Pancreas (tissue), 10 donors: ENCODE measurements around the gene RIMBP3C. TPM values are rescaled to one million over a fixed set of nuclear protein-coding genes. Genes with fewer than 3 reads are reported as not detected.

ENCODE experiments used
- ATAC-seq, 4 donors: fragments of 200-7000 bp; cut with Tn5 transposase; one replicate each; pipeline versions ENCODE4 v1.8.0 to v1.9.1; 2020; ENCODE audit warnings: mild to moderate bottlenecking in 4 of 4, moderate library complexity in 4 of 4
- DNase-seq, 6 donors: peaks; one replicate each; pipeline ENCODE4 v3.0.0-alpha.2; 2020
- FAIRE-seq: peaks from 2 replicates; lab custom pipeline; 2012; peaks lifted over from hg19 to GRCh38; lab: Jason Lieb, UNC
- H3K27ac ChIP-seq, 4 donors: fragments of 200-600 bp; sonication (generic); 1 replicate in 3 of 4; 2 replicates in 1 of 4; pipeline versions ENCODE4 v1.5.0 to v1.8.0; 2020
- H3K27me3 ChIP-seq, 4 donors: fragments of 200-600 bp; one replicate each; pipeline ENCODE4 v1.8.0; 2021
- H3K36me3 ChIP-seq, 3 donors: fragments of 200-600 bp; sonication (generic) in 1 of 3; one replicate each; pipeline versions ENCODE4 v1.5.0 to v1.8.0; 2020 to 2021
- H3K4me1 ChIP-seq, 3 donors: fragments of 200-600 bp; one replicate each; pipeline ENCODE4 v1.8.0; 2021
- H3K4me3 ChIP-seq, 4 donors: fragments of 200-600 bp; sonication (generic) in 2 of 4; one replicate each; pipeline versions ENCODE4 v1.5.0 to v1.8.0; 2020 to 2021
- H3K9me3 ChIP-seq, 4 donors: fragments of 200-600 bp; one replicate each; pipeline ENCODE4 v1.8.0; 2021
- WGBS, 2 donors: extraction: QIAGEN DNeasy Blood & Tissue Kit; methylation state at CpG; one replicate each; pipeline ENCODE4 v1.1.7; 2013; 5-methylcytosine and 5-hydroxymethylcytosine counted together
- intact Hi-C, 3 donors: fragments of 100-400 bp; cut with DNase I; formaldehyde crosslinking; loops; one replicate each; pipeline versions ENCODE4 v1.11.1 to v1.14.2; 2022
- polyA plus RNA-seq, 2 donors: library from polyadenylated mRNA; stranded (reverse); fragments of 200-250 nt; gene quantifications; one replicate each; pipeline ENCODE4 v1.2.3, GENCODE V29; 2013
- total RNA-seq, 6 donors: library from RNA; stranded (reverse); fragmentation: NEBNext Ultra II Directional in 4 of 6; extraction: Animal tissue kit (Norgen Biotek cat#: 25700) in 4 of 6; gene quantifications; one replicate each; pipeline versions ENCODE4 v1.2.1 to v1.2.4, GENCODE V29; 2021 to 2023
- TF ChIP-seq, protein P1 (sequence below), 4 donors: fragments of 200-600 bp; sonication (generic) in 3 of 4; IDR thresholded peaks; one replicate each; pipeline versions ENCODE4 v1.5.0 to v1.8.0; 2021; ENCODE audit warnings: antibody characterized with exemption in 4 of 4
- donor health status: healthy with polysubstance abuse.
- donor health status: DM: no; HTN: no; CAD: no; lungs with moderate emphysema.
- donor health status: DM: no; HTN: no; CAD: no.
- donor health status: control.
- donor health status: control.
- donor health status: Bipolar disorder and iron deficiency.
- donor health status: DM: yes; HTN: yes; CAD: no.
- donor health status: DM: no; HTN: no; CAD: no.
- donor health status: DM: no; HTN: no; CAD: no.
- donor health status: DM: yes; HTN: yes; CAD: no.

Gene RIMBP3C
- total and polyA plus RNA-seq, 8 donors, result 0.09 to 0.47 (median 0.17) TPM; not detected in 2

DNA sequence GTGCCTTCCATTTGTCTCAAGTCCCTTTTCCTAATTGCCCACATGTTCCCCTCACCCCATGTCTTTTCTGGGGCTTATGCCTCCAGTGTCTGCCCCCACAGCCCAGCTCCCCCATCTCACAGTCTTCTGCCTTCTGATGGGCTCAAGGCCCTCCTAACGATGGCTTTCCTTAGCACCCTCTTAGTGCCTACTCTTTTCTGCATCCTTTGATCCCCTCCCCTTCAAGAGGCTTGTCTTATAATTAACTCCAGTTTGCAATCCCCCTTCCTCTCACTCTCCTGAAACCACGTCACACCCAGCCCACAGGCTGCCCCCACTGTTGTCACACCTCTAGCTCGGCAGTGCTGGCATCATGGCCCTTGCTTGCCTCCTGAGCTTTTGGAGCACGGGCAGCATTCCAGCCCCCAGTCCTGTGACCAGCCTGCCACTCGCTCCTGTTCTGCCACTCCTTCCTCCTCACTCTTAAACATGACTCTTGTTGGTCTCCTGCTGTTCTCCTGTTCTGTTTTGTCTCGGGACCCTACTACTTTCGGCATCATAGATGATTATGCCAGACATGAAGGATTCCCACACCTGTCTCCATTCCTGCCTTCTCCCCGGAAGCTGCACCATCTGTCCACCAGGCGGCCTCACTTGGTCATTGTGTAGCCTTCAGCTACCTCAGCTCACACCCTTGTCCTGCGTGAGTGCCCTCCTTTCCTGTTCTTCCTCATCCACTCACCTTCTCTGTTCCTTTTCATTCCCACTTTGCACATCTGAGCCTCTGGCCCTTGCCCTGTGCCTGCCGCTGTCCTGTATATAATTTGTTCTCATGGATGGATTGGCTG is 42.4 kb upstream of the RIMBP3C start:
- intact Hi-C loops, result no loop called here
- ATAC-seq (peak in 3 of 4 donors; percentile 50 to 59 (median 55)), FAIRE-seq (no peak), DNase-seq (peak in 1 of 6 donors; percentile 30)
- H3K27ac ChIP-seq, result no peak overlapping the region
- peaks cover 0 to 20% (median 5%) of the 10 kb centered on the region in 3 donors for H3K36me3 ChIP-seq
- H3K4me1 ChIP-seq, result peaks cover 0 to 14% (median 9%) of the 10 kb centered on the region in 3 donors
- 66 to 68% methylated on average over 11 of the region's 11 CpGs for WGBS, 2 donors
- H3K4me3 ChIP-seq, result no peak overlapping the region
- TF ChIP-seq, protein P1, sequence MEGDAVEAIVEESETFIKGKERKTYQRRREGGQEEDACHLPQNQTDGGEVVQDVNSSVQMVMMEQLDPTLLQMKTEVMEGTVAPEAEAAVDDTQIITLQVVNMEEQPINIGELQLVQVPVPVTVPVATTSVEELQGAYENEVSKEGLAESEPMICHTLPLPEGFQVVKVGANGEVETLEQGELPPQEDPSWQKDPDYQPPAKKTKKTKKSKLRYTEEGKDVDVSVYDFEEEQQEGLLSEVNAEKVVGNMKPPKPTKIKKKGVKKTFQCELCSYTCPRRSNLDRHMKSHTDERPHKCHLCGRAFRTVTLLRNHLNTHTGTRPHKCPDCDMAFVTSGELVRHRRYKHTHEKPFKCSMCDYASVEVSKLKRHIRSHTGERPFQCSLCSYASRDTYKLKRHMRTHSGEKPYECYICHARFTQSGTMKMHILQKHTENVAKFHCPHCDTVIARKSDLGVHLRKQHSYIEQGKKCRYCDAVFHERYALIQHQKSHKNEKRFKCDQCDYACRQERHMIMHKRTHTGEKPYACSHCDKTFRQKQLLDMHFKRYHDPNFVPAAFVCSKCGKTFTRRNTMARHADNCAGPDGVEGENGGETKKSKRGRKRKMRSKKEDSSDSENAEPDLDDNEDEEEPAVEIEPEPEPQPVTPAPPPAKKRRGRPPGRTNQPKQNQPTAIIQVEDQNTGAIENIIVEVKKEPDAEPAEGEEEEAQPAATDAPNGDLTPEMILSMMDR (IDR thresholded peaks at IDR 0.05), result no peak
- H3K27me3 ChIP-seq, result no peaks in the 10 kb centered on the region
- no peaks in the 10 kb centered on the region for H3K9me3 ChIP-seq

DNA sequence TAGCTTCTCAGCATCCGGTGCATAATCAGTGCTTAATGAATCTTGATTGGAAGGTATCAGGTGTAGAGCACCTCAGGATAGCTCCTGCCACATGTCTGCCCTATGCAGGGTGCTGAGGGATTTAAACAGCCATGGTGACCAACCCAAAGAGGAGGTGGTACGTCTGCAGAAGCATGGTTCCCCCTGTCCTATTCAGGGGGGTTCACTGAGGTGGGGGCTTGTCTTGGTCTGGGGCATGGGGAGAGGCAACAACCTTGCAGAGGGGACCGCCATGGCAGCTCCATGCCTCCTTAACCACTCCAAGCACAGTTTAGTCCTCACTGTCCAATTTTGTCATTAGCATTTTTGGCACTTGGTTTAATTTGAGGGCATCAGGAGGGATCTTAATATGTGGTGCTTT is 41.2 kb upstream of the RIMBP3C start:
- TF ChIP-seq, protein P1 (IDR thresholded peaks at IDR 0.05), result no peak
- ATAC-seq, result no peak
- no peaks in the 10 kb centered on the region for H3K27me3 ChIP-seq
- peaks cover 0 to 20% (median 5%) of the 10 kb centered on the region in 3 donors for H3K36me3 ChIP-seq
- FAIRE-seq, result no peak
- H3K9me3 ChIP-seq, result no peaks in the 10 kb centered on the region
- DNase-seq, result no peak
- intact Hi-C loops, result no loop called here
- no peak overlapping the region for H3K27ac ChIP-seq
- no peak overlapping the region for H3K4me3 ChIP-seq
- peaks cover 0 to 14% (median 9%) of the 10 kb centered on the region in 3 donors for H3K4me1 ChIP-seq
- 85 to 96% methylated on average over 3 of the region's 3 CpGs for WGBS, 2 donors

DNA sequence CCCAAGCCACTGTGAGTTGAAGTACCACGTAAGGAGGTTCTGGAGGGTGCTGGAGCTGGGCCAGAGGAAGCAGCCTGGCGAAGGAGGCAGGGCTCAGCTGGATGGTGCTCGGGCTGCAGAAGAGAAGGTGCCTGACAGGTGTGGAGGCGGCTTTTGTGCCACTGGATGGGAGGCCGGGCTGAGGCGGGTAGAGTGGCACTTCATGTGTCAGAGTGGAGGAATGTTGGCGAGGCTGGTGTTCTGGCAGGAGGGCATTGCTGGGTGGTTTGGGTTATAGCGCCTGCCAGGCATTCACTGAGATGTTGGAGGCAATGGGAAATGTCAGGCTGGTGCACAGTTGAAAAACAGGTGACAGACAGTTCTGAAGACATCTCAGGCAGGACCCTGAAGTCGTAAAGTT is 40.4 kb upstream of the RIMBP3C start:
- Histone ChIP-seq H3K27me3 (no peaks in the 10 kb centered on the region), H3K4me1 (peaks cover 0 to 14% (median 9%) of the 10 kb centered on the region in 3 donors), H3K36me3 (peaks cover 0 to 20% (median 5%) of the 10 kb centered on the region in 3 donors), H3K9me3 (no peaks in the 10 kb centered on the region), H3K4me3 (no peak overlapping the region), H3K27ac (no peak overlapping the region)
- 49 to 59% methylated on average over 9 of the region's 9 CpGs for WGBS, 2 donors
- intact Hi-C loops, result no loop called here
- DNase-seq (peak in 2 of 6 donors; percentile 24 to 35), FAIRE-seq (no peak), ATAC-seq (peak; percentile 26 to 35 (median 32))
- TF ChIP-seq, protein P1 (IDR thresholded peaks at IDR 0.05), result no peak

DNA sequence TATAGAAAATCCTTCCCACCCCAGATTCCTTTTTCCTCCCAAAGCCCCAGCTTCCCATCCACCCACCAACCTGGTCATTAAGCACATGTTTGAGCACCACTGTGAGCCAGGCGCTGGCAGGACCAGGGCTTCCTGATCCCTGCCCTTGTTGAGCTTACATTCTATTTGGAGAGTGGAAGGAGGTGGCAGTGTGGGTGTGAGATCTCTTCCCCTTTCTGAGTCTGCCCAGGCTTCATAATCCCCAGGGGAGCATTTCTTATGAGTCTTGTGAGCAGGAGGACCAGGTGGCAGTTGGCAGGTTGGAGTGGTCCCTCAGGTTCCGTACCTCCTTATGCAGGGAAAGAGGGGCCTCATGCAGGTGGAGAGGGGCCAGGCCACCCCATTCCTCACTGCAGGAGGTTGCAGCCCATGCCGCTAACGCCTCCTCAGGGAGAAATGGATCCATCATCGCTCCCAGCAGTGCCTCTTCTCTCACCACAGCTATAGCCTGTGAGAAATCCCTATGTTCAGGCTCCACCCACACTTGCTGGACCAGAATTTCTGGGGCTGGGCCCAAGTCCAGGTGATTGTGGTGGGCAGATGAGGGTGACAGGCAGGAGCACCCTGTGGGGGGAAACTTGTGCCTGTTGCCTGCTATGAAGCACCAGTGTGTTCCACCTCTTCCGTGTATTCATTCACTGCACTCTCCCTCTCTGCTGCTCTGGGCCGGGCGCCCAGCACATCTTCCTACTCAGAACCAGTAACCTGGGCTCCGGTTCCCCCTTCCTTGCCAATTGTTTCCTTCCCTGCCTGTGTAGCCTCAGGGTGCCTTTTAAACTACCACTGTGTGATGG is 39.8 kb upstream of the RIMBP3C start:
- TF ChIP-seq, protein P1 (IDR thresholded peaks at IDR 0.05), result no peak
- Histone ChIP-seq H3K9me3 (no peaks in the 10 kb centered on the region), H3K36me3 (peaks cover 0 to 17% (median 5%) of the 10 kb centered on the region in 3 donors), H3K27ac (no peak overlapping the region), H3K4me3 (no peak overlapping the region), H3K27me3 (no peaks in the 10 kb centered on the region), H3K4me1 (peaks cover 0 to 14% (median 9%) of the 10 kb centered on the region in 3 donors)
- 64 to 73% methylated on average over 7 to 9 of the region's 9 CpGs for WGBS, 2 donors
- peak in 3 of 4 donors; percentile 26 to 43 (median 26) for ATAC-seq
- no peak for FAIRE-seq
- no peak for DNase-seq
- intact Hi-C loops, result no loop called here
